Large intestine (tissue), 3 donors: ENCODE data around the gene DOCK2. TPM values are rescaled to one million over a fixed set of nuclear protein-coding genes. Genes with fewer than 3 reads are reported as not detected.
"Not testable (repeated sequence)": the region's sequence is repeated elsewhere in the genome, so short reads cannot be mapped to it uniquely, and the experiment has no call there.

Experiments
- DNase-seq, 2 donors: peaks; one replicate each; pipeline versions ENCODE4 v3.0.0 to v3.0.0-alpha.2; 2013
- H3K27ac ChIP-seq: one replicate; pipeline ENCODE4 v1.5.1; 2013; ENCODE audit warnings: low read length
- H3K27me3 ChIP-seq: 2 replicates; pipeline ENCODE4 v1.6.1; 2013; ENCODE audit warnings: low read length; ENCODE audit not compliant: control insufficient read depth, insufficient read depth
- H3K36me3 ChIP-seq: 2 replicates; pipeline ENCODE4 v1.6.1; 2013; ENCODE audit warnings: low read length; ENCODE audit not compliant: control insufficient read depth, insufficient read depth
- H3K4me1 ChIP-seq: one replicate; pipeline ENCODE4 v1.6.1; 2013; ENCODE audit warnings: low read length; ENCODE audit not compliant: control insufficient read depth, insufficient read depth
- H3K4me3 ChIP-seq: one replicate; pipeline ENCODE4 v1.5.1; 2013; ENCODE audit warnings: low read length
- H3K9me3 ChIP-seq: one replicate; pipeline ENCODE4 v1.6.1; 2013; ENCODE audit warnings: mild to moderate bottlenecking, low read depth, low read length, moderate library complexity; ENCODE audit not compliant: control insufficient read depth
- WGBS: methylation state at CpG from one replicate; pipeline ENCODE4 v1.1.5; 2013; ENCODE audit warnings: low lambda C conversion rate; ENCODE audit not compliant: insufficient coverage; 5-methylcytosine and 5-hydroxymethylcytosine counted together
- polyA plus RNA-seq: library from polyadenylated mRNA; unstranded; fragments of 120-200 nt; gene quantifications from one replicate; pipeline ENCODE4 v1.2.1, GENCODE V29; 2013

DOCK2 gene
- polyA plus RNA-seq, 1 donor = 6.2 TPM

DNA sequence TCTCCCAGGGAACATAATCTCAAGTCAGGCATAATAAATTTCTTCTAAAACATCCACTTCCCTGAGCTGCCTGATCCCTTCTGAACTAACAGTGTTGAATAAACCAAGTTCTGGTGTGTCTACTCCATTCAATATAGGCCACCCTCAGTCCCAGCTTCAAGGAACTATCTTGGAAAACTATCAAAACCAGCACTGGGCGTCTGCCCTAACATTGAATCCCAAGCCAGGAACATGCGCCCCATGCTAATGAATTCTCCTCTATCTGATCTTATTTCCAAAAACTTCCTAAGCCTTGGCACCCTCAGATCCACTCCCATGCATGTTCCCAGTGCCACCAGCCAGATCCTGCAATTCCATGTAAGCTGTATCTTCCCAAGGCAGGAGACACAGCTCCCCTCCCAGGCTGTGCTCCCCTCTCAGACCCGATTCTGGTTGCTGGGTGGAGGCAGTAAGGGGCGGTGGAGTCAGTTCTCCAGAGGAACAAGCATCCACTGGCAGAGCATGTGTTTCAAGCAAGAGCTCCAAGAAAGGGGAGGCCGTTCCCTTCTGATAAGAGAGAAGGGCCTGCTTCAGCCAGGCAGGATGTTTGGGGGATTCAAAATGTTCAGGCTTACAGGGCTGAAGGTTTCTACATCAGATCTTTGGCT lies 455.5 kb downstream of the DOCK2 start:
- no CpG with 5 or more reads among the region's 5 CpGs for WGBS
- DNase-seq = no peak
- no peak overlapping the region for H3K27ac ChIP-seq
- H3K4me3 ChIP-seq = no peak overlapping the region
- H3K36me3 ChIP-seq = no peaks in the 10 kb centered on the region
- H3K27me3 ChIP-seq = peaks cover 2% of the 10 kb centered on the region
- H3K9me3 ChIP-seq = no peaks in the 10 kb centered on the region
- no peaks in the 10 kb centered on the region for H3K4me1 ChIP-seq

DNA sequence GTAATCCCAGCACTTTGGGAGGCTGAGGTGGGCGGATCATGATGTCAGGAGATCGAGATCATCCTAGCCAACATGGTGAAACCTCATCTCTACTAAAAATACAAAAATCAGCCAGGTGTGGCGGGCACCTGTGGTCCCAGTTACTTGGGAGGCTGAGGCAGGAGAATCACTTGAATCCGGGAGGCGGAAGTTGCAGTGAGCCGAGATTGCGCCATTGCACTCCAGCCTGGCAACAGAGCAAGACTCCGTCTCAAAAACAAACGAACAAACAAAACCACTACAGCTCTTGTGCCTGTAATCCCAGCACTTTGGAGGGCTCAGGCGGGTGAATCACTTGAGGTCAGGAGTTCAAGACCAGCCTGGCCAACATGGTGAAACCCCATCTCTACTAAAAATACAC lies 457.3 kb downstream of the DOCK2 start:
- H3K36me3 ChIP-seq, H3K4me1 ChIP-seq, H3K4me3 ChIP-seq, DNase-seq, H3K9me3 ChIP-seq, H3K27ac ChIP-seq, H3K27me3 ChIP-seq: not testable (repeated sequence)
- no CpG with 5 or more reads among the region's 10 CpGs for WGBS

DNA sequence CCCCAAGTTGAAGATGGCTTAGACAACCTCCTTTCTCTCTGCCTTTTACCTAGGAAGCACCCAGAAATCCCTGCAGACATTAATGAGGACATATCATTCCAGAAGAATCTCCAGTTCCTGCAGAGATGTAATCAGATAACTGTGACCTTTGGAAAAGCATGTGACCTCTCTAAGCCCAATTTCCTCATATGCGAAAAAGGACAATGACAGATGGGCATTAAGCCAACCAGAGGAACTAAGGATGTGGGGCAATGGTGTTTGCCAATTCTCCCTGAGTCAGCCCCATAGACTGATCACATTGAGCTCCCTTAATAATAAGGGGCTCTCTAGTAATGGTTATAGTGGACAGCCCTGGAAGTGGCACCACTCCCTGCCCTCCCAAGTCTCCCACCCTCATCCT lies 458.6 kb downstream of the DOCK2 start:
- no CpG with 5 or more reads among the region's 1 CpG for WGBS
- Histone ChIP-seq H3K27ac (no peak overlapping the region), H3K4me3 (no peak overlapping the region), H3K9me3 (peaks cover 4% of the 10 kb centered on the region), H3K27me3 (peaks cover 2% of the 10 kb centered on the region), H3K4me1 (no peaks in the 10 kb centered on the region), H3K36me3 (no peaks in the 10 kb centered on the region)
- DNase-seq = no peak

DNA sequence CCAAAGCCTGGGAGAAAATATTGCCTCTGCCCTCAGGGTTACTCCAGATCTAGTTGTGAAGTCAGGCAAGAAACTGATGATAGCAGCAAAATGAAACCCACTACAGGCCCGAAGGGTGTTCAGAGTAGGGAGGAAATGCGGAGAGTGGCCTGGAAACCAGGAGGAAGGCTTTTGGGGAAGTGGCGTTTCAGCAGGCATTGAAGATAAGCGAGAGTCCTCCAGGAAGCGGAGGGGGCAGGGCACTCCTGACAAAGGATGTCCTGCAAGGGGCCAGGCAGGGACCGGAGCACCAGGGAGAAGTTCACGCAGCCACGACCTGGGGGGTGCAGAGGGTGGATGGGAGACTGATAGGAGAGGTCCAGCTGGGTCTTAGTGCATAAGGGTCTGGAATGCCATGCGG lies 460.9 kb downstream of the DOCK2 start:
- Histone ChIP-seq H3K27ac (no peak overlapping the region), H3K9me3 (peaks cover 4% of the 10 kb centered on the region), H3K27me3 (no peaks in the 10 kb centered on the region), H3K4me3 (no peak overlapping the region), H3K36me3 (no peaks in the 10 kb centered on the region), H3K4me1 (no peaks in the 10 kb centered on the region)
- no CpG with 5 or more reads among the region's 9 CpGs for WGBS
- DNase-seq = peak in 1 of 2 donors; percentile 22

DNA sequence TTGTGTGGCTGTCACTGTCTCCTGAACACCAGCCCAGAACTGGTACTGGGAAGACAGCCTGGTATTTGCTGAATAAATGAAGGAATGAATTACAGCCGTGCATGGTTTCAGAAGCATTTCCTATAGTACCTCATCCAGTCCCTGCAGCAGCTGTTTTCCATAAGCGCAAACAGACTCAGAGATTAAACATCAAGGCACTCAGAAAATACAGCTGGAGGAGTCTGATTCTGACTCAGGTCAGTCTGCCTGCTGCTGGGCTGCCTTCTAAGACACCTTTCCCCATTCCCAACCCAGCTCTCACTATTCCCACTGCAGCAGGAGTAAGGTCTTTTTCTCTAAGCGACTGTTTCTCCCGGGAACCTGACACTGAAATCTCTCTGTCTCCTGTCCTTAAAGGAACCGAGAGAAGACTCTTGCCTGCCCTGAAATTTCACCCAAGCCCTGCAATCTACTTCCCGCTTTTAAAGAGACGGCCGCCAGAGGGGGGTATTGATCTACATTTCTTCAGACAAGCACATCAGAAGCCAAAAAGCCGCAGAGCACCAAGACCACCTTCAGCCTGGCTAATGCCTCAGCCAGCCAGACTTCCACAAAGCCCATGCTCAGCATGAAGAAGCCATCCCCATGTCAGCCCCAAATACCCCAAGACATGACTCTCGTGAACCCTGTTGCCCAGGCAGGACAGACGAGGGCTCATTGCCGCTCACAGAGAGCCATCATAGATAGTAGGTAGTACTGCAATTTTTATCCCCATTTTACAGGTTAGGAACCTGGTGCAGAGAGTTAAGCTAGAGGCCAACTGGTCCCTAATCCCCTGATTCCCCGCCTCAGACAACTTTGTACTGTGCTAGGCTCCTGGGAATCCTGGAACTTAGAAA lies 463.2 kb downstream of the DOCK2 start:
- Histone ChIP-seq H3K27me3 (no peaks in the 10 kb centered on the region), H3K9me3 (peaks cover 4% of the 10 kb centered on the region), H3K4me3 (no peak overlapping the region), H3K4me1 (no peaks in the 10 kb centered on the region), H3K36me3 (no peaks in the 10 kb centered on the region), H3K27ac (no peak overlapping the region)
- DNase-seq = peak; percentile 45 to 53
- no CpG with 5 or more reads among the region's 13 CpGs for WGBS

DNA sequence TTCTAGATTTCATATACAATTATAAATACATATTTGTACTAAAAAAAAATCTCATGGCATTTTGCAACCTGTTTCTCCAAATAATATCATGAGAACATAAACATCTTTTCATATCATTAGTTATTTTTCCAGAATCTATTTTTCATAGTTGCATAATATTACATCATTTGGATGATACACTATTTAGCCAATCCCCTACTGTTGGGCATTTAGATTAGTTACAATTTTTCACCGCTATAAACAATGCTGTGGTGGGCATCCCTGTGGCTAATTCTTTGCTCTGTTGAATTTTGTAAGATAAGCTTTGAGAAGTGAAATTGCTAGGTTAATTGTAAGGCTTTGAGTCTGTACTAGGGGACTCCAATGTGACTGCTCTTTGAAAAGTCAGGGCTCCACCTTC lies 466.4 kb downstream of the DOCK2 start:
- H3K36me3 ChIP-seq = no peaks in the 10 kb centered on the region
- no peak overlapping the region for H3K4me3 ChIP-seq
- DNase-seq = no peak
- no peaks in the 10 kb centered on the region for H3K27me3 ChIP-seq
- no CpG with 5 or more reads among the region's 1 CpG for WGBS
- no peaks in the 10 kb centered on the region for H3K4me1 ChIP-seq
- peaks cover 4% of the 10 kb centered on the region for H3K9me3 ChIP-seq
- no peak overlapping the region for H3K27ac ChIP-seq

DNA sequence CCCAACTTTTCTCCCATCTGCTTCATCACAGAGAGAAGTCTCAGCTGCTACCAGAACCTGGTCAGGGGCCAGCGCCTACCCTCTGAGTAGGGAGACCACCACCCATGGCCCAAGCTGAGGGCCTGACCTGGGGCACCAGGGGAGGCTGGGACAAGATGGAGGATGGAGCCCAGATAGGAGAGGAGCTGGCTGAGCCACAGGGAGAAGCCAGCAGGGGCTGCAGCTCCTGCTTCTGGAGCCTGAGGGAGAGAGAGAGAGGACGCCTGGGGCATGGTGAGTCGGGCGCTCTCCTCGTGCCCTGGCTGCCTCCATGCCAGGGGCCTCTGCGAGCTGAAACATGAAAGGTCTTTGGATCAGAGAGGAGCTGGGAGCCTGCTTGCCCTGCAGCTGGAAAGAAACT lies 467.2 kb downstream of the DOCK2 start:
- WGBS = no CpG with 5 or more reads among the region's 6 CpGs
- no peak overlapping the region for H3K27ac ChIP-seq
- no peaks in the 10 kb centered on the region for H3K27me3 ChIP-seq
- no peaks in the 10 kb centered on the region for H3K9me3 ChIP-seq
- DNase-seq = no peak
- H3K4me1 ChIP-seq = no peaks in the 10 kb centered on the region
- no peak overlapping the region for H3K4me3 ChIP-seq
- H3K36me3 ChIP-seq = no peaks in the 10 kb centered on the region

DNA sequence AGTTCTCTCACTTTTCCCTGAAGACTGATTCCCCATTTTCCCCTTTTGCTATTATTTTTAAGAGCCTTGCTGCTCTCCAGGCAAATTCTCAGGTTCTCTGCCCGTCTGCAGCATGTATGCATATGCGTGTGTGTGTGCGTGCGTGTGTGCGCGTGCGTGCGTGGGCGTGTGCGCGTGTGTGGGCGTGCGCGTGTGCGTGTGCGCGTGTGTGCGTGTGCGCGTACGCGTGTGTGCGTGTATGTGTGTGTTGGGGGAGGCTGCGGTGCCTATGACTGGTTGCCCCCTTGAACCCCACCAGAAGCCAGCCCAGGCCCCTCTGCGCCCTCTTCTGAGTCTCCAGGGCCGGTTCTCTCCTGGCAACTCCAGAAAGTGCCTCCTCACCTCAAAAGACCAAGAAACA lies 467.6 kb downstream of the DOCK2 start:
- no peaks in the 10 kb centered on the region for H3K9me3 ChIP-seq
- H3K27ac ChIP-seq = no peak overlapping the region
- no peak for DNase-seq
- no peak overlapping the region for H3K4me3 ChIP-seq
- WGBS = no CpG with 5 or more reads among the region's 26 CpGs
- no peaks in the 10 kb centered on the region for H3K4me1 ChIP-seq
- no peaks in the 10 kb centered on the region for H3K27me3 ChIP-seq
- no peaks in the 10 kb centered on the region for H3K36me3 ChIP-seq

DNA sequence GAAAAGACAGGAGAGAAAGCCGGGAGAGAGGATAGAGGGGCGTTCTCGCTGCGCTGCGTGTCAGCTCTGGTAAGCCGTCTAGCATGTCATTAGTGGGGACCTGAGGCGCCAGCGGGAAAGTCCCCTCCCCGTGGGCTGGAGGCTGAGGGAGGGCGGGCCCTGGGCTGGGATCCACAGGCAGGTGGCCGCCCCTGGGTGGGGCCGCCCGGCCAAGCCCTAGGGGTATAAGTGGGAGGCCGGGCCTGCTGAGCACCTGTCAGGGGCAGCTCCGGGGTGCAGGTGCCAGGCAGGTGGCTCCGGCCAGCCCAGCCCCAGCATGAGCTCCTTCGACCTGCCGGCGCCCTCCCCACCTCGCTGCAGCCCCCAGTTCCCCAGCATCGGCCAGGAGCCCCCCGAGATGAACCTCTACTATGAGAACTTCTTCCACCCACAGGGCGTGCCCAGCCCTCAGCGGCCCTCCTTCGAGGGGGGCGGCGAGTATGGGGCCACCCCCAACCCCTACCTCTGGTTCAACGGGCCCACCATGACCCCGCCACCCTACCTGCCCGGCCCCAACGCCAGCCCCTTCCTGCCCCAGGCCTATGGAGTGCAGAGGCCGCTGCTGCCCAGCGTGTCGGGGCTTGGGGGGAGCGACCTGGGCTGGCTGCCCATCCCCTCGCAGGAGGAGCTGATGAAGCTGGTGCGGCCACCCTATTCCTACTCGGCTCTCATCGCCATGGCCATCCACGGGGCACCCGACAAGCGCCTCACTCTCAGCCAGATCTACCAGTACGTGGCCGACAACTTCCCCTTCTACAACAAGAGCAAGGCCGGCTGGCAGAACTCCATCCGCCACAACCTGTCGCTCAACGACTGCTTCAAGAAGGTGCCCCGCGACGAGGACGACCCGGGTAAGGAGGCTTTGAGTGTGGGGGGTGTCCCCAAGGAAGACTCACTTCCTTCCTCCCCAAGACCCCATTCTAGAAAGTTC lies 468.9 kb downstream of the DOCK2 start, which contains the start of gene FOXI1:
Gene FOXI1, plus strand, starts transcription at position 256 of the 970 bp plus-strand sequence. Its CDS starts 61 bp downstream, at position 317.
- H3K27me3 ChIP-seq = no peaks in the 10 kb centered on the region
- H3K4me1 ChIP-seq = no peaks in the 10 kb centered on the region
- 14% methylated on average over 1 of the region's 53 CpGs for WGBS
- H3K27ac ChIP-seq = no peak within 1 kb of the TSS
- no peaks in the 10 kb centered on the region for H3K36me3 ChIP-seq
- DNase-seq = peak in 1 of 2 donors; percentile 7
- H3K9me3 ChIP-seq = no peaks in the 10 kb centered on the region
- no peak within 1 kb of the TSS for H3K4me3 ChIP-seq

DNA sequence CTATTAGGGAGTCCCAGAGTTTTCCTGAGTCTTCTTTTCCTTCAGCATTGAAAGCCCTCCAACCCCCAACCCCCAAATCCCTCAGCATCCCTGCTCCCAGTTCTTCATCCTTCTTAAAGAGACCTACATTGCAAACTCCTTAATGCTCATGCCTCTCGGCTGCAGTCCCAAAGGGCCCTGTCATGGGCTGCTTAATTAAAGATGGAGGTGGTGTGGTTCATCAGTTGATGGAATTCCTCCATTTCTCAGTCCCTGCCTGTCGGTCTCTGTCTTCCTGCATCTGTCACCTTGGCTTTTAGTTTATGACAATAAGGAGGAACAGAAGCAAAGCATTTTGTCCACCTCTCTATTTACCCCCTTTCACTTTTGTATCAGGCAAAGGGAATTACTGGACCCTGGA lies 470.6 kb downstream of the DOCK2 start:
- no peaks in the 10 kb centered on the region for H3K27me3 ChIP-seq
- no peaks in the 10 kb centered on the region for H3K9me3 ChIP-seq
- no peak overlapping the region for H3K4me3 ChIP-seq
- WGBS = no CpG with 5 or more reads among the region's 2 CpGs
- no peaks in the 10 kb centered on the region for H3K36me3 ChIP-seq
- no peak overlapping the region for H3K27ac ChIP-seq
- H3K4me1 ChIP-seq = no peaks in the 10 kb centered on the region
- no peak for DNase-seq
